GM21381 (cell line): Measurements from ENCODE around the gene PWWP2B.

ENCODE experiments used
- ATAC-seq: cut with Tn5 transposase; IDR thresholded peaks from one replicate; pipeline ENCODE4 v1.9.1; 2021; ENCODE audit warnings: mild to moderate bottlenecking, moderate library complexity; ENCODE audit not compliant: unreplicated experiment

The PWWP2B gene

GRCh38 chr10:132455441-132455971 lies 58.5 kb downstream of the PWWP2B start:
- ATAC-seq = no peak

GRCh38 chr10:132455986-132456847 lies 59.2 kb downstream of the PWWP2B start:
- ATAC-seq = no peak

GRCh38 chr10:132456881-132457280 lies 59.9 kb downstream of the PWWP2B start:
- ATAC-seq = no peak

GRCh38 chr10:132457328-132458070 lies 60.5 kb downstream of the PWWP2B start:
- no peak for ATAC-seq

GRCh38 chr10:132458071-132458585 lies 61.1 kb downstream of the PWWP2B start:
- no peak for ATAC-seq

- peak; percentile 55 for ATAC-seq
Observed at GRCh38 chr10:132458586-132459300, 61.7 kb downstream of the PWWP2B start.

GRCh38 chr10:132459301-132460003 lies 62.5 kb downstream of the PWWP2B start:
- no peak for ATAC-seq

GRCh38 chr10:132460071-132460470 lies 63.1 kb downstream of the PWWP2B start:
- ATAC-seq = no peak

- no peak for ATAC-seq
Observed at GRCh38 chr10:132460691-132461090, 63.7 kb downstream of the PWWP2B start.

GRCh38 chr10:132461103-132461682 lies 64.2 kb downstream of the PWWP2B start:
- ATAC-seq = no peak

GRCh38 chr10:132461683-132462231 lies 64.8 kb downstream of the PWWP2B start:
- ATAC-seq = no peak

GRCh38 chr10:132462463-132463332 lies 65.7 kb downstream of the PWWP2B start:
- ATAC-seq = no peak

- ATAC-seq = no peak
Observed at GRCh38 chr10:132463333-132464255, 66.6 kb downstream of the PWWP2B start.

GRCh38 chr10:132464256-132465192 lies 67.5 kb downstream of the PWWP2B start:
- no peak for ATAC-seq

- ATAC-seq = no peak
Observed at GRCh38 chr10:132465193-132465888, 68.3 kb downstream of the PWWP2B start.
